Posterior vena cava (tissue), 2 donors: ENCODE data around the gene EEPD1. TPM values are rescaled to one million over a fixed set of nuclear protein-coding genes. Genes with fewer than 3 reads are reported as not detected.
"Not testable (repeated sequence)": the region's sequence is repeated elsewhere in the genome, so short reads cannot be mapped to it uniquely, and the experiment has no call there.

Experiments used
- DNase-seq: peaks from one replicate; pipeline ENCODE4 v3.0.0-alpha.2; 2020; ENCODE audit warnings: low spot score
- intact Hi-C, 2 donors: fragments of 100-400 bp; cut with DNase I; formaldehyde crosslinking; loops; one replicate each; pipeline versions ENCODE4 v1.14.1 to v1.14.2; 2022 to 2023
- total RNA-seq, 2 donors: library from RNA; stranded (reverse); fragmentation: NEBNext Ultra II Directional; extraction: Animal tissue kit (Norgen Biotek cat#: 25700); gene quantifications; one replicate each; pipeline ENCODE4 v1.2.1, GENCODE V29; 2021
- donor health status: DM: yes; HTN: yes; CAD: no.
- donor health status: DM: yes; HTN: yes; CAD: no.

The EEPD1 gene
- total RNA-seq, 2 donors from 2014 or later, result 9.7 to 10.4 TPM

DNA sequence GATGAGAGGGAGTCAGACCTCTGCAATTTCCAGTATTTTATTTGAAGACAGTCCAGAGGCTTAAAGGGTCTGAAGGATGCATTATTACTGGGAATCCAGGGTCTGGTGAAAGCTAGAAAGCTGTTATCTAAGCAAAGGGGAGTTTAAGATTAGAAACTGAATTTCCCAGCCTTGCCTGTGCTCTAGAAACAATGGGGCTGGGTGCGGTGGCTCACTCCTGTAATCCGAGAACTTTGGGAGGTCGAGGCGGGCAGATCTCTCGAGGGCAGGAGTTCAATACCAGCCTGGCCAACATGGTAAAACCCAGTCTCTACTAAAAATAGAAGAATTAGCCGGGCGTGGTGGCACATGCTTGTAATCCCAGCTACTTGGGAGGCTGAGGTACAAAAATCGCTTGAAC, 165.1 kb downstream of the EEPD1 start:
- intact Hi-C loops, result loop anchor here in 1 of 2 donors (2.0 kb wide), 1 partner anchor 333 kb away; no protein-coding TSS in a partner anchor
- DNase-seq, result no peak

DNA sequence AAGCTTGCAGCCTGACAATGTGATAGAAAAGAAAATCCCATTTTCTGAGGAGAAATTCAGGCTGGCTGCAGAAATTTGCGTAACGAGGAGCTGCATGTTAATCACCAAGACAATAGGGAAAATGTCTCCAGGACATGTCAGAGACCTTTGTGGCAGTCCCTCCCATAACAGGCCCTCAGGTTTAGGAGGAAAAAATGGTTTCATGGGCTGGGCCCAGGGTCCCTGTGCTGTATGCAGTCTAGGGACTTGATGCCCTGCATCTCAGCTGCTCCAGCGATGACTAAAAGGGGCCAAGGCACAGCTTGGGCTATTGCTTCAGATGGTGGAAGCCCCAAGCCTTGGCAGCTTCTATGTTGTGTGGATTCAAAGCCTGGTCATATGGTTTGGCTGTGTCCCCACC, 168.2 kb downstream of the EEPD1 start:
- DNase-seq, result not testable (repeated sequence)

DNA sequence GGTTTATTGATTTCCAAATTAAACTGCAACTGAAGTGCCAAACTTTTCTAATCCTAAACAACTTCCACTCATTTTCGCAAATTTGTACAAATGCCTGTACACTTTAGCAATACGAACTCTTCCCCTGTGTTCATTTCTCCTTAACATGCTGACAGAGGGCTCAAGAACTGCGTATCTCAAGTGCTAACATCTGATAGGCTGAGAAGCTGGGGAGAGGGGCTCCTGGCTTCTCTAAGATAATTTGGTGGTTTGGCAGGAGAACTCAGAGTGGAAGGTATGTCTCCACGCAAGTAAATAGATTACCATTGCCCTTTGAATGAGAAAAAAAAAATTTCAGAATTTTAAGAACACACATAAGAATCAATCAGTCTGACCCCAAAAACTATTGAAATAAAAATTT, 183.3 kb downstream of the EEPD1 start:
- intact Hi-C loops, result no loop called here
- DNase-seq, result no peak

More for the DNA sequence above, 168.2 kb downstream of the EEPD1 start:
- intact Hi-C loops, result not testable (repeated sequence)

DNA sequence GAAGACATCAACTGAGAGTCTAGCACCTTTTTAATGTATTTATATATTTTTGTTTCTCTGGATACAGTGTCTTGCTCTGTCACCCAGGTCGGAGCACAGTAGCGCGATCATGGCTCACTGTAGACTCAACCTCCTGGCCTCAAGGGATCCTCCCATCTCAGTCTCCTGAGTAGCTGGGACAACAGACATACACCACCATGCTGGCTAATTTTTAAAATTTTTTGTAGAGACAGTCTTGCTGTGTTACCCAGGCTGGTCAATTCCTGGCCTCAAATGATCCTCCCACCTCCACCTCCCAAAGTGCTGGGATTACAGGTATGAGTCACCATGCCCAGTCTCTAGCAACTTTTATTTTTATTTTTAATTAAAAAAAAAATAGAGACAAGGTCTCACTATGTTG, 185.2 kb downstream of the EEPD1 start:
- DNase-seq, result no peak
- intact Hi-C loops, result no loop called here

DNA sequence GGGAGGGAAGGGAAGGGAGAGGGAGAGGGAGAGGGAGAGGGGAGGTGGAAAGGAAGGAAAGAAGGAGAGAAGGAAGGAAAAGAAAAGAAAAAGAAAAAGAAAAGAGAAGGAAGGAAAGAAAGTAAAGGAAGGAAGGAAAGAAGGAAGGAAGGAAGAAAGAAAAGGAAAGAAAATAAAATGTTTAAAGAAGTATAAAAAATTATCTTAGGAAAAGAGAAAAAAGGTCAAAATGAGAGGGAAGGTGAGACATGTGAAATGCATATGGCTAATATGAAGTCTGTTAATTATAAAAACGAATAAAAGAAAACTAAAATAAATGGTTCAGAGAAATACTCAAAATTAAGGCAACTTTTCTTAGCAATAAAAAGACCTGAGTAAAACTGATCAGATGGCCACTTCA, 190.5 kb downstream of the EEPD1 start:
- intact Hi-C loops, result no loop called here
- DNase-seq, result no peak

DNA sequence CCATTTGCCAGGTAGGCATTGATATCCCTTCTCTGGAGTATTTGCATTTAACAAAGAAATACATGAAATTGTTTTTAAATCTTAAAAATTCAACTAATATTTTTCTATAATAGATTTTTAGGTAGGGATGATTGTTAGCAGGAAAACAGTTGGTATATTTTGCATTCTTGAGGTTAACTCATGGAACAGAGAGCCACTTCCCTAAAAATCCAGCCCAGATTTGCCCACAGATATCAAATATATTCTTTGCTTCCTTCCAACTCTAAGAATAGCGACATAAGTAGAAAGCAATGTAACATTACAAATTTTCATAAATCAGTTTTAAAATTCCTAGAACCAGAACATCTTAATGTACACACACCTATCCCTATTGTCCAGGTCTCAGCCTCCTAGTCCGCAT, 191.6 kb downstream of the EEPD1 start:
- intact Hi-C loops, result no loop called here
- DNase-seq, result no peak

DNA sequence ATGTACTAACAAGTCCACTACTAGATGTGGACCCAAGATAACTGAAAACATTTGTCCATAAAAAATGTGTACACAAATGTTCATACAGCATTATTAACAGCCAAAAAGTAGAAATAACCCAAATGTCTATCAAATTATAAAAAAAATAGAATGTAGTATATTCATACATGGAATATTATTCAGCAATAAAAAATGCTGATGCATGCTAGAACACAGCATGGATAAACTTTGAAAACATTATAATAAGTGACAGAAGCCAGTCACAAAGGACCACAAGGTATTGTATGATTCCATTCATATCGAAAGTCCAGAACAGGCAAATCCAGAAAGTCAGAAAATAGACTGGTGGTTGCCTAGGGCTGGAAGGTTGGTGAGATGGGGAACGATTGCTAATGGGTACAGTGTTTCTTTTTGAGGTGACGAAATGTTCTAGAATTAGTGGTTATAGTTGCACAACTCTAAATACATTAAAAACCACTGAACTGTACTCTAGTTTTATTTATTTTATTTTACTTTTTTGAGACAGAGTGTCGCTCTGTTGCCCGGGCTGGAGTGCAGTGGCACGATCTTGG, 193.3 kb downstream of the EEPD1 start:
- intact Hi-C loops, result no loop called here
- no peak for DNase-seq

DNA sequence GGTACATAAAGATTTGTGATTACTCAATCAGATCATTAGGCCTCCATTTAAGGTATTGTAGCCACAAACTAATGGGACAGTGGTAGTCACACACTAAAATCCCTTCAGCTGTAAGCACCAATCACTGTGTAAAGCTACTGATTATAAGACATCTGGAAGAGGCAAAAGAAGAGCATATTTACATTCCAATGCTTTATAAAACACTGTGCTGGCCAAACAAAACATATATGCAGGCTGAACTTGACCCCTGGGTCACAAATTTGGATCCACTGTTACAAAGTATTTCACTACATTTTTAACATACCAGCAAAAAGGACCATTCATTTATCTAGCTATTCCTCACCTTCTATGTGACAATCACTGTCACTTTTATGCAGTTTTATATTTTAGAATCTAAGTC, 195.2 kb downstream of the EEPD1 start:
- intact Hi-C loops, result no loop called here

DNA sequence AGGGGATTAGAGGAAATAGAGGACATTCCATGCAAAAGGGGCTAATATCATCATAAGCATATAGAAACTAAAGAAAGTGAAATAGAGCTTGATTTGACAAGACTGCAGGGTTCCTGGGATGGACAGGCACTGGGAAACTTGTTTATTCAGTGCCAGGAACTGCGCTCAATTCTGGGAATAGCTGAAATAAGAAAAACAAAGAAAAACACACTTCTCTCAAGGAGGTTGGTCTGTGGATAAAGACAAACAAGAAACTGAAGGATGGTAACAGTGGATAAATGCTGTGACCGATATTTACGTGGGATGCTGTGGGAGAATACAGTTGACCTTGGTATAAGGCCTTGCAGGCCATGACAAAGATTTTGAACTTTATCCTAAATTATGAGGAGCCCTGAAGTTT, 195.7 kb downstream of the EEPD1 start:
- DNase-seq, result no peak
- intact Hi-C loops, result no loop called here

More for the DNA sequence above, 195.2 kb downstream of the EEPD1 start:
- DNase-seq, result no peak

DNA sequence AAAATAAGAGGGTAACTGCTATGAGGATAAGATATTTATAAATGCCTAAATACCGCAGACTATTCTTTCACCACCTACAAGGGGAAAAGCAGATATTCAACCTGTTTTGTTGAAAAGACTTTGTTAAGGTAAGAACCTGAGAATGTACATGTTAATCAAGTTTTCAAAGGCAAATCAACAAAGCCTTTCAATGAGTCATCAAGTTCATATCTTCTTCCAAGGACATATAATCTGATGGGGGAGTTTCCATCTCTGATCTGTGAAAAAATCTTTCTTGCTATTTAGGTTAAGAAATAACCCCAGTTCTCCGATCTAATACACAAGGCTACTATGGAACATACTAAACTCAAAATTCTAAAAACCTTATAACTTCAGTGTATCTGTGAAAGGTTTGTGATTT, 196.6 kb downstream of the EEPD1 start:
- intact Hi-C loops, result no loop called here
- no peak for DNase-seq

Other genes starting within 250 kb of the EEPD1 start
- gene ANLN, start 236.6 kb downstream of the EEPD1 start, total RNA-seq, result 1 to 10 TPM; 3.0 to 6.4 TPM